Sciatic nerve (tissue), 2 donors: ENCODE measurements around the gene MATN1. TPM values are rescaled to one million over a fixed set of nuclear protein-coding genes. Genes with fewer than 3 reads are reported as not detected.

Experiments
- ATAC-seq: fragments of 200-7000 bp; cut with Tn5 transposase; one replicate; pipeline ENCODE4 v1.9.1; 2020; ENCODE audit warnings: mild to moderate bottlenecking, moderate library complexity
- DNase-seq: peaks from one replicate; pipeline ENCODE4 v3.0.0-alpha.2; 2020; ENCODE audit warnings: low spot score
- intact Hi-C: fragments of 100-400 bp; cut with DNase I; formaldehyde crosslinking; loops from one replicate; pipeline ENCODE4 v1.14.2; 2022
- total RNA-seq: library from RNA; stranded (reverse); fragmentation: NEBNext Ultra II Directional; extraction: Animal tissue kit (Norgen Biotek cat#: 25700); gene quantifications from one replicate; pipeline ENCODE4 v1.2.1, GENCODE V29; 2021
- donor health status: DM: no; HTN: no; CAD: no.
- donor health status: DM: no; HTN: no; CAD: no.

The MATN1 gene
- total RNA-seq, 1 donor from 2014 or later: 0.18 TPM

- intact Hi-C loops: loop anchor here (5.0 kb wide), 1 partner anchor 187 kb away; no protein-coding TSS in a partner anchor
- no peak for DNase-seq
- no peak for ATAC-seq
These were observed 1.5 kb upstream of the MATN1 start for GRCh38 chr1:30724655-30725421.

- intact Hi-C loops: loop anchor here (5.0 kb wide), 1 partner anchor 188 kb away; no protein-coding TSS in a partner anchor
- ATAC-seq (no peak), DNase-seq (no peak)
These were observed 790 bp upstream of the MATN1 start for GRCh38 chr1:30724175-30724574.

- intact Hi-C loops: loop anchor here (2.0 to 5.0 kb wide), 2 partner anchors 57 to 190 kb away; no protein-coding TSS in a partner anchor
- no peak for DNase-seq
- no peak for ATAC-seq
These were observed 1.4 kb downstream of the MATN1 start for GRCh38 chr1:30721812-30722537.

- no peak for ATAC-seq
- DNase-seq: no peak
- intact Hi-C loops: loop anchor here (2.0 to 5.0 kb wide), 2 partner anchors 57 to 191 kb away; no protein-coding TSS in a partner anchor
These were observed 2.0 kb downstream of the MATN1 start for GRCh38 chr1:30721341-30721793.

GRCh38 chr1:30720271-30721223, 2.8 kb downstream of the MATN1 start:
- intact Hi-C loops: loop anchor here (2.0 to 5.0 kb wide), 2 partner anchors 58 to 192 kb away; no protein-coding TSS in a partner anchor
- DNase-seq (no peak), ATAC-seq (no peak)

- DNase-seq: no peak
- no peak for ATAC-seq
- intact Hi-C loops: loop anchor here (2.0 to 5.0 kb wide), 3 partner anchors 59 to 1492 kb away; no protein-coding TSS in a partner anchor
These were observed 3.7 kb downstream of the MATN1 start for GRCh38 chr1:30719406-30720270.

- peak; percentile 94 for DNase-seq
- ATAC-seq: peak; percentile 87
- intact Hi-C loops: loop anchor here (5.0 kb wide), 1 partner anchor 1492 kb away; no protein-coding TSS in a partner anchor
These were observed 4.6 kb downstream of the MATN1 start for GRCh38 chr1:30718636-30719405.

- intact Hi-C loops: loop anchor here (5.0 kb wide), 1 partner anchor 1491 kb away; no protein-coding TSS in a partner anchor
- DNase-seq (peak; percentile 100), ATAC-seq (peak; percentile 91)
These were observed 5.2 kb downstream of the MATN1 start for GRCh38 chr1:30718091-30718635.

- ATAC-seq: no peak
- no peak for DNase-seq
- intact Hi-C loops: loop anchor here (5.0 kb wide), 1 partner anchor 1489 kb away; no protein-coding TSS in a partner anchor
These were observed 6.7 kb downstream of the MATN1 start for GRCh38 chr1:30716646-30717045.

- no peak for DNase-seq
- ATAC-seq: no peak
- intact Hi-C loops: loop anchor here (5.0 kb wide), 1 partner anchor 1489 kb away; no protein-coding TSS in a partner anchor
These were observed 7.5 kb downstream of the MATN1 start for GRCh38 chr1:30715886-30716285.

GRCh38 chr1:30715216-30715615, 8.2 kb downstream of the MATN1 start:
- DNase-seq: no peak
- intact Hi-C loops: loop anchor here (5.0 kb wide), 1 partner anchor 1488 kb away; no protein-coding TSS in a partner anchor
- ATAC-seq: no peak

GRCh38 chr1:30714536-30715090, 8.8 kb downstream of the MATN1 start:
- ATAC-seq: no peak
- intact Hi-C loops: loop anchor here (5.0 kb wide), 1 partner anchor 1487 kb away; no protein-coding TSS in a partner anchor
- no peak for DNase-seq

- DNase-seq (no peak), ATAC-seq (no peak)
- intact Hi-C loops: no loop called here
These were observed 9.4 kb downstream of the MATN1 start for GRCh38 chr1:30714025-30714424.

GRCh38 chr1:30713311-30713710, 10.1 kb downstream of the MATN1 start:
- ATAC-seq (no peak), DNase-seq (no peak)
- intact Hi-C loops: no loop called here

- intact Hi-C loops: no loop called here
- DNase-seq (no peak), ATAC-seq (no peak)
These were observed 10.8 kb downstream of the MATN1 start for GRCh38 chr1:30712583-30712982.

GRCh38 chr1:30710407-30710806, 13.0 kb downstream of the MATN1 start:
- ATAC-seq (no peak), DNase-seq (no peak)
- intact Hi-C loops: no loop called here
